K562 (cell line): ENCODE measurements around the gene FAM53A. TPM values are rescaled to one million over a fixed set of nuclear protein-coding genes. Genes with fewer than 3 reads are reported as not detected.

Source experiments
- CC2D1A ChIP-seq: fragments of 450-650 bp; IDR thresholded peaks from 2 replicates; pipeline ENCODE4 v1.6.1; 2017; ENCODE audit warnings: mild to moderate bottlenecking
- CHD1 ChIP-seq: fragments of 200-600 bp; sonication (generic); IDR thresholded peaks from one replicate; pipeline ENCODE4 v1.6.1; 2012; ENCODE audit warnings: mild to moderate bottlenecking, moderate library complexity, low read length, inconsistent platforms
- ERF ChIP-seq: fragments of 450-650 bp; formaldehyde crosslinking; IDR thresholded peaks from 2 replicates; pipeline ENCODE4 v1.4.0; 2020; ENCODE audit warnings: mild to moderate bottlenecking, mixed read lengths
- GMEB1 ChIP-seq: fragments of 250-450 bp; sonication (Bioruptor Pico); IDR thresholded peaks from 2 replicates; pipeline ENCODE4 v1.4.0; 2020; ENCODE audit warnings: mild to moderate bottlenecking
- HIVEP1 ChIP-seq: fragments of 250-450 bp; sonication (Bioruptor Pico); IDR thresholded peaks from 2 replicates; pipeline ENCODE4 v1.4.0; 2020; ENCODE audit warnings: mild to moderate bottlenecking
- LCOR ChIP-seq: sonication (generic); formaldehyde crosslinking; IDR thresholded peaks from 2 replicates; pipeline ENCODE4 v1.8.0; 2022; ENCODE audit warnings: mild to moderate bottlenecking, missing genetic modification reagents
- PRDM10 ChIP-seq: fragments of 450-650 bp; IDR thresholded peaks from 2 replicates; pipeline ENCODE4 v1.6.1; 2018; ENCODE audit not compliant: partially characterized antibody
- PRMT5 ChIP-seq: sonication (generic); formaldehyde crosslinking; IDR thresholded peaks from 2 replicates; pipeline ENCODE4 v1.5.0; 2020; ENCODE audit warnings: missing genetic modification reagents
- THAP7 ChIP-seq: fragments of 250-450 bp; sonication (Bioruptor Pico); IDR thresholded peaks from 2 replicates; pipeline ENCODE4 v1.5.0; 2021
- ZBTB33 ChIP-seq: sonication (generic); formaldehyde crosslinking; IDR thresholded peaks from 2 replicates; pipeline ENCODE4 v1.8.1; 2023; ENCODE audit warnings: mild to moderate bottlenecking, missing genetic modification reagents
- ZNF174 ChIP-seq: fragments of 250-450 bp; sonication (Bioruptor Pico); IDR thresholded peaks from 2 replicates; pipeline ENCODE4 v1.4.0; 2020; ENCODE audit warnings: mild to moderate bottlenecking
- ZNF431 ChIP-seq: sonication (generic); formaldehyde crosslinking; IDR thresholded peaks from 2 replicates; pipeline ENCODE4 v1.8.0; 2022; ENCODE audit warnings: mild to moderate bottlenecking, missing genetic modification reagents
- ZNF511 ChIP-seq: sonication (generic); formaldehyde crosslinking; IDR thresholded peaks from 2 replicates; pipeline ENCODE4 v1.8.0; 2022; ENCODE audit warnings: mild to moderate bottlenecking, missing genetic modification reagents
- ZNF592 ChIP-seq: fragments of 450-650 bp; IDR thresholded peaks from 2 replicates; pipeline ENCODE4 v1.6.1; 2017; ENCODE audit warnings: antibody characterized with exemption, mild to moderate bottlenecking
- polyA plus RNA-seq, 8 experiments: library from polyadenylated mRNA; depleted of rRNA in 4 of 8; stranded (reverse) in 5 of 8; unstranded in 3 of 8; fragments of >200 nt; fragmentation: Nextera tagmentation in 2 of 8; fragmentation: Illumina TruSeq in 1 of 8; extraction: Ambion mirVana in 2 of 8; extraction: Trizol in 1 of 8; gene quantifications; 2 replicates each; pipeline versions ENCODE4 v1.2.1 to v1.2.3, GENCODE V29; 2011 to 2014; ENCODE audit warnings: inconsistent platforms in 1 of 8, missing spikeins in 1 of 8
- total RNA-seq, 7 experiments: library from RNA; depleted of rRNA in 6 of 7; stranded (reverse); fragments of >200 nt in 6 of 7; fragmentation: Illumina TruSeq in 2 of 7; extraction: Trizol in 2 of 7; gene quantifications; 2 replicates each; pipeline versions ENCODE4 v1.2.1 to v1.2.3, GENCODE V29; 2011 to 2021; ENCODE audit warnings: low replicate concordance in 1 of 7

FAM53A gene
- total and polyA plus RNA-seq, 9 of the 15 experiments (the other 6 are each of a cell fraction or from before 2014, with no cell fraction given): 0.53 to 2.7 (median 1.4) TPM; not detected in 2

GRCh38 chr4:1683736-1684505, at the start of gene FAM53A (continued):
- TF ChIP-seq ERF (CRISPR knock-in tag) (0 out of 2 replicates have a peak, but pooled peaks have one; percentile 54), ZNF592 (peak; percentile 93), HIVEP1 (CRISPR knock-in tag) (no peak), ZNF511 (peak; percentile 95), ZNF431 (CRISPR knock-in tag) (peak; percentile 85; the same call in 1 of the 2 replicates), ZNF174 (CRISPR knock-in tag) (no peak), GMEB1 (CRISPR knock-in tag) (peak; percentile 47), PRDM10 (no peak), CC2D1A (no peak), CHD1 (no peak), THAP7 (no peak), ZBTB33 (peak; percentile 87), LCOR (CRISPR knock-in tag) (no peak), PRMT5 (CRISPR knock-in tag) (no peak)
